Adrenal gland (tissue), 12 donors: ENCODE data around the gene HAP1. TPM values are rescaled to one million over a fixed set of nuclear protein-coding genes. Genes with fewer than 3 reads are reported as not detected.

Source experiments
- DNase-seq, 7 donors: peaks; one replicate each; pipeline ENCODE4 v3.0.0-alpha.2; 2019 to 2020
- H3K27ac ChIP-seq, 5 donors: fragments of 200-600 bp; sonication (generic) in 4 of 5; 1 replicate in 3 of 5; 2 replicates in 2 of 5; pipeline versions ENCODE4 v1.5.1 to v1.8.0; 2016 to 2020; ENCODE audit warnings: mild to moderate bottlenecking in 1 of 5
- H3K27me3 ChIP-seq: fragments of 200-600 bp; 2 replicates; pipeline ENCODE4 v1.8.0; 2021
- H3K36me3 ChIP-seq, 2 donors: fragments of 200-600 bp; replicated peaks in 1 of 2; 1 replicate in 1 of 2; 2 replicates in 1 of 2; pipeline versions ENCODE4 v1.5.1 to v1.8.0; 2018 to 2022
- H3K4me1 ChIP-seq, 2 donors: fragments of 200-600 bp; replicated peaks in 1 of 2; 1 replicate in 1 of 2; 2 replicates in 1 of 2; pipeline versions ENCODE4 v1.5.1 to v1.8.0; 2018 to 2021
- H3K4me3 ChIP-seq, 4 donors: fragments of 200-600 bp; sonication (generic) in 3 of 4; one replicate each; pipeline ENCODE4 v1.5.1; 2016 to 2018
- H3K9me3 ChIP-seq, 3 donors: fragments of 200-600 bp; sonication (generic) in 1 of 3; replicated peaks in 1 of 3; 1 replicate in 2 of 3; 2 replicates in 1 of 3; pipeline versions ENCODE4 v1.5.1 to v1.8.0; 2016 to 2021
- POLR2A ChIP-seq, 2 donors: fragments of 450-650 bp; IDR thresholded peaks; one replicate each; pipeline ENCODE4 v1.6.1; 2017; ENCODE audit warnings: antibody characterized with exemption in 2 of 2, mild to moderate bottlenecking in 2 of 2, moderate library complexity in 1 of 2
- WGBS, 4 donors: extraction: QIAGEN DNeasy Blood & Tissue Kit in 2 of 4; methylation state at CpG; one replicate each; pipeline versions ENCODE4 v1.1.5 to v1.1.7; 2013 to 2017; 5-methylcytosine and 5-hydroxymethylcytosine counted together
- intact Hi-C, 2 donors: fragments of 100-400 bp; cut with DNase I; formaldehyde crosslinking; loops; one replicate each; pipeline versions ENCODE4 v1.14.1 to v1.15.0; 2022 to 2023
- polyA plus RNA-seq, 3 donors: library from polyadenylated mRNA; stranded (reverse); fragments of 200-250 nt in 2 of 3; fragments of 350-450 nt in 1 of 3; fragmentation: Illumina TruSeq in 1 of 3; extraction: RNeasy Lipid Tissue Mini Kit (QIAGEN cat#74804) in 1 of 3; gene quantifications; one replicate each; pipeline ENCODE4 v1.2.3, GENCODE V29; 2013 to 2014
- total RNA-seq, 9 donors: library from RNA; depleted of rRNA in 4 of 9; stranded (reverse); fragments of >200 nt in 4 of 9; fragments of 120-200 nt in 1 of 9; fragmentation: NEBNext Ultra II Directional in 1 of 9; extraction: Animal tissue kit (Norgen Biotek cat#: 25700) in 1 of 9; gene quantifications; one replicate each; pipeline versions ENCODE4 v1.1.0 to v1.2.4, GENCODE V29; 2013 to 2023
- TF ChIP-seq, protein P1 (sequence below), 6 experiments: fragments of 450-650 bp in 4 of 6; fragments of 200-600 bp in 2 of 6; sonication (generic) in 1 of 6; IDR thresholded peaks; 1 replicate in 5 of 6; 2 replicates in 1 of 6; pipeline versions ENCODE4 v1.5.1 to v1.8.0; 2016 to 2021; ENCODE audit warnings: antibody characterized with exemption in 6 of 6, mild to moderate bottlenecking in 2 of 6, moderate library complexity in 1 of 6
- donor health status: healthy with polysubstance abuse.
- donor health status: Bipolar disorder and iron deficiency.
- donor health status: DM: yes; HTN: yes; CAD: no.
- donor health status: DM: no; HTN: no; CAD: no.
- donor health status: DM: no; HTN: no; CAD: no.
- donor health status: DM: yes; HTN: yes; CAD: no.

HAP1 gene
- total and polyA plus RNA-seq, 12 donors, result 0.17 to 2.8 (median 0.65) TPM; not detected in 1

GRCh38 chr17:41754066-41754465 is 19.6 kb upstream of the HAP1 start:
- no peaks in the 10 kb centered on the region for H3K9me3 ChIP-seq
- no peak for TF ChIP-seq POLR2A (IDR thresholded peaks at IDR 0.05)
- TF ChIP-seq, protein P1, sequence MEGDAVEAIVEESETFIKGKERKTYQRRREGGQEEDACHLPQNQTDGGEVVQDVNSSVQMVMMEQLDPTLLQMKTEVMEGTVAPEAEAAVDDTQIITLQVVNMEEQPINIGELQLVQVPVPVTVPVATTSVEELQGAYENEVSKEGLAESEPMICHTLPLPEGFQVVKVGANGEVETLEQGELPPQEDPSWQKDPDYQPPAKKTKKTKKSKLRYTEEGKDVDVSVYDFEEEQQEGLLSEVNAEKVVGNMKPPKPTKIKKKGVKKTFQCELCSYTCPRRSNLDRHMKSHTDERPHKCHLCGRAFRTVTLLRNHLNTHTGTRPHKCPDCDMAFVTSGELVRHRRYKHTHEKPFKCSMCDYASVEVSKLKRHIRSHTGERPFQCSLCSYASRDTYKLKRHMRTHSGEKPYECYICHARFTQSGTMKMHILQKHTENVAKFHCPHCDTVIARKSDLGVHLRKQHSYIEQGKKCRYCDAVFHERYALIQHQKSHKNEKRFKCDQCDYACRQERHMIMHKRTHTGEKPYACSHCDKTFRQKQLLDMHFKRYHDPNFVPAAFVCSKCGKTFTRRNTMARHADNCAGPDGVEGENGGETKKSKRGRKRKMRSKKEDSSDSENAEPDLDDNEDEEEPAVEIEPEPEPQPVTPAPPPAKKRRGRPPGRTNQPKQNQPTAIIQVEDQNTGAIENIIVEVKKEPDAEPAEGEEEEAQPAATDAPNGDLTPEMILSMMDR (IDR thresholded peaks at IDR 0.05), result no peak
- no peak for DNase-seq
- 84 to 89% (median 87%) methylated on average over 8 to 12 of the region's 12 CpGs for whole genome bisulfite sequencing, 4 donors
- intact Hi-C loops, result no loop called here
- no peaks in the 10 kb centered on the region for H3K4me1 ChIP-seq
- no peak overlapping the region for H3K27ac ChIP-seq
- no peaks in the 10 kb centered on the region for H3K27me3 ChIP-seq
- H3K4me3 ChIP-seq, result no peak overlapping the region
- peaks cover 0 to 23% of the 10 kb centered on the region in 2 donors for H3K36me3 ChIP-seq

DNA sequence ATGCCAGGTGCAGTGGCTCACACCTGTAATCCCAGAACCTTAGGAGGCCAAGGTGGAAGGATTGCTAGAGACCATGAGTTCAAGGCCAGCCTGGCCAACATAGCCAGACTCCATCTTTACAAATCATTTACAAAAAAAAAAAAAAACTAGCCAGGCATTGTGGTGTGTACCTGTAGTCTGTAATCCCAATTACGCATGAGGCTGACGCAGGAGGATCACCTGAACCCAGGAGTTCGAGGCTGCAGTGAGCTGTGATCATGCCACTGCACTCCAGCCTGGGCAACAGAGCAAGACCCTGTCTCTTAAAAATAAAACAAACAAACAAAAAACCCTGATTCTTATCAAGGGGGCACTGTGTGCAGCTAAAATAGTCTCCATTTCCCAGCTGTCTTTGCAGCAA is 16.8 kb upstream of the HAP1 start:
- DNase-seq, result no peak
- Histone ChIP-seq H3K27ac (no peak overlapping the region), H3K4me3 (no peak overlapping the region), H3K27me3 (no peaks in the 10 kb centered on the region), H3K36me3 (peaks cover 0 to 8% of the 10 kb centered on the region in 2 donors), H3K9me3 (no peaks in the 10 kb centered on the region), H3K4me1 (no peaks in the 10 kb centered on the region)
- WGBS, 4 donors, result 61 to 74% (median 71%) methylated on average over 3 of the region's 3 CpGs
- intact Hi-C loops, result no loop called here
- TF ChIP-seq, protein P1 (IDR thresholded peaks at IDR 0.05), result no peak
- no peak for TF ChIP-seq POLR2A (IDR thresholded peaks at IDR 0.05)

DNA sequence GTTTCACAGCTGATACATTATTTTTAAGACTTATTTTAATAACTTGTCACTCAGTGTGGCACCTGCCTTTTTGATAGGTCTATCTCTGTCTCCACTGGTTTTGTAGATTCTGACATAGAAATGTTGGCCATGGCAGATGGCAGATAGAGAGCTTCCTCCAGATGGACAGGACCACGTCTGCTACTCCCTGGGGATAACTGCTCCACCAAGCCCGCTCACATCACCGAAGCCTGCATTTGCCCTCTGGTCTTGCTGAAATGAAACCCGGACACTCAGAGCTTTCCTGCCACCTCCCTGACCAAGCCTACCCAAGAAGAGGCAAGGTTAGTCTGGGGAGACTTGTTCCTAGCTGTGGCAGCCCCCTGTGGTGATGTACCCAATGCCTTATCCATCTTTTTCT is 16.4 kb upstream of the HAP1 start:
- no peak overlapping the region for H3K27ac ChIP-seq
- no peak overlapping the region for H3K4me3 ChIP-seq
- no peaks in the 10 kb centered on the region for H3K9me3 ChIP-seq
- 40 to 83% (median 78%) methylated on average over 1 to 4 of the region's 4 CpGs for WGBS, 4 donors
- TF ChIP-seq, protein P1 (IDR thresholded peaks at IDR 0.05), result no peak
- TF ChIP-seq POLR2A (IDR thresholded peaks at IDR 0.05), result no peak
- no peak for DNase-seq
- no peaks in the 10 kb centered on the region for H3K27me3 ChIP-seq
- peaks cover 0 to 5% of the 10 kb centered on the region in 2 donors for H3K36me3 ChIP-seq
- intact Hi-C loops, result no loop called here
- no peaks in the 10 kb centered on the region for H3K4me1 ChIP-seq

GRCh38 chr17:41748275-41748674 is 13.8 kb upstream of the HAP1 start:
- intact Hi-C loops, result no loop called here
- no peaks in the 10 kb centered on the region for H3K4me1 ChIP-seq
- no peaks in the 10 kb centered on the region for H3K9me3 ChIP-seq
- TF ChIP-seq POLR2A (IDR thresholded peaks at IDR 0.05), result no peak
- TF ChIP-seq, protein P1 (IDR thresholded peaks at IDR 0.05), result no peak
- 83 to 94% (median 89%) methylated on average over 6 of the region's 6 CpGs for WGBS, 4 donors
- H3K36me3 ChIP-seq, result no peaks in the 10 kb centered on the region
- no peak overlapping the region for H3K27ac ChIP-seq
- H3K27me3 ChIP-seq, result no peaks in the 10 kb centered on the region
- no peak overlapping the region for H3K4me3 ChIP-seq
- DNase-seq, result no peak
